IPS-18c (cell line): ENCODE results near the gene NFKBIB.

Experiments used
- H3K4me3 ChIP-seq: 2 replicates; pipeline ENCODE4 v1.7.0; 2013; ENCODE audit warnings: low read depth, mild to moderate bottlenecking, low read length, moderate library complexity; ENCODE audit not compliant: insufficient read depth
- H3K9me3 ChIP-seq: one replicate; pipeline ENCODE4 v1.6.1; 2013; ENCODE audit warnings: mild to moderate bottlenecking, low read length, moderate library complexity; ENCODE audit not compliant: control insufficient read depth, insufficient read depth

The NFKBIB gene

GRCh38 chr19:38917516-38917915, 17.7 kb downstream of the NFKBIB start:
- Histone ChIP-seq H3K4me3 (no peak overlapping the region), H3K9me3 (no peaks in the 10 kb centered on the region)

DNA sequence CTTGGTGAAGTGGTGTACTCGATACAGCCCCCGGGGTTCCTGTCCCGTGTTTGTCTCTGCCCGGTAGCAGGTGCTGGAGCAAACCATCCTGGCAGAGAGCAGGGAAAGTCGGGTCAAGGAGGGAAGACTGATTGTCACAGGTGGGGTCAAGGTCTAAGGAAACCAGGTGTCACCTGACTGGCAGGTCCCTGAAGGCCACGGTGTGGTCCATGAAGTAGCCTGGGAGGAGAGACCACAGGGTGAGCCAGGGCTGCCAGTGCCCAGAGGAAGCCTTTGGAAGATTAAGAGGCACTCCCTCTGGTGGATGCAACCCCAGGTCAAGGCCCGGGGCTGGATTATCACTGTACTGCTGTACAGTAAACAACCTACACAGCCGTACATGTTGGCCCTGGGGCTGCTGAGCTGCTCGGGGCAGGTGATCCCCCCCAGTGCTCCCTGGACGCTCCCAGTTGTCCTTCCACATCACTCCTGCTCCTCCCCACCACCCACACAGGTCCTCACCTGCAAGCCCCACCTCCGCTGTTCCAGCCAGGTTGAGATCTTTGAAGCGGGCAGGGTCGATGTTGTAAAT, 18.2 kb downstream of the NFKBIB start:
- Histone ChIP-seq H3K9me3 (no peaks in the 10 kb centered on the region), H3K4me3 (no peak overlapping the region)

DNA sequence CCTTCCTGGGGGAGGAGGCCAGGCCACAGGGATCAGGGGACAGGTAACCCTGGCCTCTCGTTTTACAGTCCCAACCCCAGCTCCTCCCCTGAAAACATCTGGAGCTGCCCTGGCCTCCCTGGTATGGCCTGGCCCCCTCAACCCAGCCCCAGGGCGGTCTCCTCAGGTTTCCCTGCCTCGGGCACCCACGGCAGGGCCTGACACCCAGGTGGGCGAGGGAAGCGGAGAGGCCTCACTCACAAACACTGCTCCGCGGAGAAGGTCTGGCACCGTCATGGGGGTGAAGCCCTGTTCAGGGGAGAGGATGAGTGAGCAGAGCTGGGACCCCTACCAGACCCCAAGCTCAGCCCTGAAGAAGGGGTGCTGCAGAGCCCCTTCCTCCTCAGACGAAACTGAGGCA, 18.8 kb downstream of the NFKBIB start:
- Histone ChIP-seq H3K4me3 (no peak overlapping the region), H3K9me3 (no peaks in the 10 kb centered on the region)

DNA sequence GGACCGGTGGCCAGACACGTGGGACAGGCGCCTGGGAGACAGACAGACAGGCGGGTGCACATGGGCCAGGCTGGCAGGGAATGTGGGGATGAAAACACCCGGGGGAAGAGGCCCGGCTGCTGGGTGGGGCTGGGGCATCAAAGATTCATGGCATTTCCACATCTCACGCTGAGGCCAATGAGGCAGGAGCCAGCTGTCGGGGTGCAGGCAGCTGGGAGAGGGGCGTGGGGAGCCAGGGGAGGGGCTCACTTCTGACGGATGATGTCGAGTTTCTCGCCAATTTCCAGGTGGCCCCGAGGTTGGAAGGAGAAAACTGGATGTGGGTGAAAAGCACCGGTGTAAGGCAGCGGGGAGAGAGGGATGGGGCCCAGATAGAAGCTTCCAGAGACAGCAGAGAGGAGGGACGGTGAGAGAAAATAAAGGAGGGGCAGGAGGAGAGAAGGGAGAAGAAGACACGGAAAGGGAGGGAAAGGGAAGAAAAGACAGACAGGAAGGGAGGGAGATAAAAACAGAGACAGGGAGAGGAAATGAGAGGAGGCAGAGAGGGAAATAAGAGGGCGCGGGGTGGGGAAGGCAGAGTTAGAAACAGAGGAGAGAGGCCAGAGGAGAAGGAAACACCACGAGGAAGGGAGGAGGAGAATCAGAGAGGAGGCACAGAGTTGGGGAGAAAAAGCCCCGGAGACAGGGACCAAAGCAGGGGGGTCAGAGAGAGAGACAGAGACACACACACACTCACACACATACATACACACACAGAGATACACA, 20.2 kb downstream of the NFKBIB start:
- Histone ChIP-seq H3K4me3 (no peak overlapping the region), H3K9me3 (peaks cover 2% of the 10 kb centered on the region)

GRCh38 chr19:38920602-38921419, 21.0 kb downstream of the NFKBIB start:
- Histone ChIP-seq H3K9me3 (peaks cover 2% of the 10 kb centered on the region), H3K4me3 (no peak overlapping the region)

DNA sequence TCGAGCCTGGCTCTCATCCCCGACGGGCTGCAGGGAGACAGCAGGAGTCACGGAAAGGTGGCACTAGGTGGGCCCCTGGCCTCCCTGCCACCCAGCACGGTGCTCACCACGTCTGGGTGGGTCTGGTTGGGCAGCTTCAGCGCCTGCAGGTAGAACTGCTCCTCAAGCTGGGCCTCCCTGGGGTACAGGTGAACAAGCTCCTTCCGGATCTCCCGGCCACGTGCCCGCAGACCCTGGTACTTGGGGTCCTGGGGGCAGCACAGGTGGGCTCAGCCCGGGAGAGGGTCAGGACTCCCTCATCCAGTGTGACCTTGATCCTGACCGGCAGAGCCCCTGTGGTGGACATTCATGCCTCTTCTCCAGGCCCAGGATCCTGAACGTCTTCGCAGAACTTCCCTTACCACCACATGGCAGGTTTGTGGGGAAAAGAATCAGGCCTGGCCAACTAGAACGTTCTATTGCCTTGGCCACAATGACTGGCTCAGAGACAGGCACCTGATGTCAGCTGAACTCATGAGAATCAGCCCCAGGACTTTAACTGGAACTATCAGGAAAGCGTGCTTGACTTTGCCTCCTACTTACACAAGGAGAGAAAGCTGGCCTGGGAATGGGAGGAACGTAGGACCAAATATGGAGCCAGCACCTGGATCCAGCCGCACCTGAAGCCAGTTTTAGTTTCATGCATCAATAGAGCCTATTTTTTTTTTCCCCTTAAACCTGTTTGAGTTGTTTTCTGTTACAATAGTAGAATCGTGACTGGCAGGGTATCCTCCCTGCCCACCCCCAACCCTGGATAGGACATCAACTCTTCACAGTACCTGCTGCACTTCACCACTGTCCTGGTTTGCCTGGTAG, 21.9 kb downstream of the NFKBIB start:
- H3K9me3 ChIP-seq, result peaks cover 2% of the 10 kb centered on the region

DNA sequence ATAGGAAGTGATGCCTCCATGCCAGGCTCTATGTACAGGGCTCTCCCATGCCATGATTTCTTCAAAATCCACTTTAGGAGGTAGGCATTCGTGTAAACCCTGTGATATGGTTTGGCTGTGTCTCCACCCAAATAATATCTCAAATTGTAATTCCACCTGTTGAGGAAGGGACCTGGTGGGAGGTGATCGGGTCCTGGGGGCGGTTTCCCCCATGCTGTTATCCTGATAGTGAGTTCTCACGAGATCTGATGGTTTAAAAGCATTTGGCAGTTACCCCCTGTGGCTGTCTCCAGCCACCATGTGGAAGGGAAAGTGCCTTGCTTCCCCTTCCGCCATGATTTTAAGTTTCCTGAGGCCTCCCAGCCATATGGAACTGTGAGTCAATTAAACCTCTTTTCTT, 22.7 kb downstream of the NFKBIB start:
- Histone ChIP-seq H3K4me3 (no peak overlapping the region), H3K9me3 (peaks cover 2% of the 10 kb centered on the region)

More for the DNA sequence above, 21.9 kb downstream of the NFKBIB start:
- no peak overlapping the region for H3K4me3 ChIP-seq

DNA sequence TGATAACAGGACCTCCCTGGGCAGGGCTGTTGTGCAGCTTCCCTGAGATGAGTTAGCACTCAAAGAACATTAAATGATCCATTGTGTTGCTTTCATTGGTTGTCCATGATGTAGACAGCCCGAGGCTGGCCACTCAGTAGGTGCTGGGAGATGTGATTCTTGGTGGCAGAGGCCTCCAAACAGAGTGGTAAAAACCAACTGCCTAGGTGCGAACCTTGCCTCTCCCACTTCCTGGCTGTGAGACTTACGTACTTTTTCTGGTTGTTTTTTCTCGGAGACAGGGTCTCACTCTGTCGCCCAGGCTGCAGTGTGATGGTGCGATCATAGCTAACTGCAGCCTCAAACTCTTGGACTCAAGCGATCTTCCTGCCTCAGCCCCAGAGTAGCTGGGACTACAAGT, 24.6 kb downstream of the NFKBIB start:
- Histone ChIP-seq H3K9me3 (peaks cover 2% of the 10 kb centered on the region), H3K4me3 (no peak overlapping the region)

GRCh38 chr19:38928391-38929001, 28.7 kb downstream of the NFKBIB start:
- Histone ChIP-seq H3K4me3 (no peak overlapping the region), H3K9me3 (peaks cover 2% of the 10 kb centered on the region)

- H3K9me3 ChIP-seq, result peaks cover 3% of the 10 kb centered on the region
- H3K4me3 ChIP-seq, result peak within 1 kb of the TSS; percentile 96
Measured at GRCh38 chr19:38929929-38930775, 30.4 kb downstream of the NFKBIB start, which contains the start of gene SARS2. SARS2 (minus strand) TSS chr19:38930763; CDS start chr19:38930736, 27 bp downstream.

DNA sequence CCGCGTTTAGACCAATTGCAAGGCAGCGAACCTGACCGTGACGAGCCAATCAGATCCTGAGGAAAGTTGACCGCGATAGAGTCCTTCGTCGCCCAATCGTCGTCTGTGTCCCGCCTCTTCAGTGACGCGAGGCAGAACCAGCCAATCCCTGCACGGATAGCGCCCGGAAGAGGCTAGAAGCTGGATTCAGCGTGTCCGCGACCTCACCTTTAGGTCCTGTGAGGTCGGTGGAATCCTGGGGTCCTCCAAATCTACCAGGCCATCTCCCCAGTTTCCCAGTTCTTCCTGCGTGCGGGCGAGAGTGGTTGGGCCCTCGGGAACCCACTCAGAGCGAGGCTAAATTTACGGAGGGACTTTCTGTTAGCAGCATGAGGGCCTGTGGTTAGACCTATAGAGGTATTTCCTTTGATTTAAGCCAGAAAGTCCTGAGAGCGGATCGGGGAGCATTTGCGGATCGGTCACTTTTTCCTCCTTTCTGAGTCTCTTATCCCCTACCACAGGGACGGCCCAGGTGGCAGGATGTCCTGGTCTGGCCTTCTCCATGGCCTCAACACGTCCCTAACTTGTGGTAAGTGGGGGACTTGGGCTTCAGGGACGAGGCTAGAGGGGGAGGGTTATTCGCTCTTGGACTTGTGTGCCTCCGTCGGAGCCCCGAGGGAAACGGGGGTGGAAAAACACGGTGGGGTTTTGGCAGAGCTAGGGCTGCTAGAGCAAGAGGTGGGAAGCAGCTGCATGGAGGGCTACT, 31.2 kb downstream of the NFKBIB start, which contains the start of gene MRPS12:
TSS of gene MRPS12 (plus strand) at position 169 of the 745 bp plus-strand sequence. CDS start at position 520, 351 bp downstream.
- Histone ChIP-seq H3K4me3 (peak within 1 kb of the TSS; percentile 96), H3K9me3 (peaks cover 3% of the 10 kb centered on the region)

DNA sequence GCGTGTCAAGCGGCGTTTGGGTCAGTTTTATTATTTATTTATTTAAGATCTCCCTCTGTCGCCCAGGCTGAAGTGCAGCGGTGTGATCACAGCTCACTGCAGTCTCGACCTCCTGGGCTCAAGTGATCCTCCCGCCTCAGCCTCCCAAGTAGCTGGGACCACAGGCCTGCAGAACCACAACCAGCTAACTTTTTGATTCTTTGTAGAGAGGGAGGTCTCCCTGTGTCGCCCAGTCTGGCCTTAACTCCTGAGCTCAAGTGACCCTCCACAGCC, 31.7 kb downstream of the NFKBIB start:
- H3K9me3 ChIP-seq, result peaks cover 3% of the 10 kb centered on the region
- peak overlapping the region; percentile 96 for H3K4me3 ChIP-seq

- no peak overlapping the region for H3K4me3 ChIP-seq
Measured at GRCh38 chr19:38932425-38933179, 32.8 kb downstream of the NFKBIB start.

GRCh38 chr19:38933544-38933943, 33.8 kb downstream of the NFKBIB start:
- Histone ChIP-seq H3K9me3 (peaks cover 3% of the 10 kb centered on the region), H3K4me3 (peak overlapping the region; percentile 24; the same call in 1 of the 2 replicates)

More at GRCh38 chr19:38932425-38933179, 32.8 kb downstream of the NFKBIB start:
- H3K9me3 ChIP-seq, result peaks cover 3% of the 10 kb centered on the region

- Histone ChIP-seq H3K4me3 (no peak overlapping the region), H3K9me3 (no peaks in the 10 kb centered on the region)
Measured at GRCh38 chr19:38939957-38940356, 40.2 kb downstream of the NFKBIB start.
